SKM-1 treated with dmso at 0.1 percent for 144 hours (cell line): ENCODE data around the gene CDYL.

Experiments used
- DNase-seq: peaks from one replicate; lab custom pipeline; 2025; ENCODE audit not compliant: unreplicated experiment; lab: John Stamatoyannopoulos, UW

Gene CDYL, protein sequence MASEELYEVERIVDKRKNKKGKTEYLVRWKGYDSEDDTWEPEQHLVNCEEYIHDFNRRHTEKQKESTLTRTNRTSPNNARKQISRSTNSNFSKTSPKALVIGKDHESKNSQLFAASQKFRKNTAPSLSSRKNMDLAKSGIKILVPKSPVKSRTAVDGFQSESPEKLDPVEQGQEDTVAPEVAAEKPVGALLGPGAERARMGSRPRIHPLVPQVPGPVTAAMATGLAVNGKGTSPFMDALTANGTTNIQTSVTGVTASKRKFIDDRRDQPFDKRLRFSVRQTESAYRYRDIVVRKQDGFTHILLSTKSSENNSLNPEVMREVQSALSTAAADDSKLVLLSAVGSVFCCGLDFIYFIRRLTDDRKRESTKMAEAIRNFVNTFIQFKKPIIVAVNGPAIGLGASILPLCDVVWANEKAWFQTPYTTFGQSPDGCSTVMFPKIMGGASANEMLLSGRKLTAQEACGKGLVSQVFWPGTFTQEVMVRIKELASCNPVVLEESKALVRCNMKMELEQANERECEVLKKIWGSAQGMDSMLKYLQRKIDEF

DNA sequence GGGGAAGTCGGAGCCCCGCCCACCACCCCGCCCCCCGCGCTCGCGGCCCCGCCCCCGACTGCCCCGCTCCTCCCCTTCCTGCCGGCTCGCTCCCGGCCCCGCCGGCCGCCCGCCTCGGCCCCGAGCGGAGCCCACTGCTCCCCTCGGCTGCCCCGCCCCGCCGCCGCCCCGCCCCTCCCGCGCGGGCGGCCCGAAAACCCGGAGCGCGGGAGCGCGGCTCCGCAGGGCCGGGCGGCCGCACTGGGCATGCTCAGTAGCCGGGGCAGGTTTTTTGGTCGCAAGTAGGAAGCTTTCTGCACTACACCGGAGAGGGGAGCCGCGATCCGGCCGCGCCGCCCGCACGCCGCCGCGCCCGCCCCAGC is at the start of gene CDYL:
TSS of gene CDYL (plus strand) at position 274 of the 362 bp plus-strand sequence. CDS start 380 bp downstream, outside the sequence.
- DNase-seq = peak; percentile 80

DNA sequence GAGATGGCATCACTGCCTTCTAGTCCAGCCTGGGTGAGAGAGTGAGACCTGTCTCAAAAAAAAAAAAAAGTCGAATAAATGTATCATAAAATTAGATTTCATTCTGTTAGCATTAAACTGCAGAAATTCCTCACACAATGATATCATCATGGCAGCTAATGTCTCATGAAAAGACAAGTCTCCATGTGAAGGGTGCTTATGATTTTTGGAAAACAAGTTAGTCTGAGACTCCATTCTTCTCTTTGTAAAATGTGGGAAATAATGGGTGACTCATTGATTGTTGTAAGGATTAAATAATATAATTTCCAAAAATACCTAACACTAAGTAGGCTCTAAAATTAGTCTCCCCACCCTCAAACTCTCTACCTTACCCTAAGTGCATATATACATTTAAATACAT is 49.6 kb upstream of the CDYL start:
- no peak for DNase-seq

DNA sequence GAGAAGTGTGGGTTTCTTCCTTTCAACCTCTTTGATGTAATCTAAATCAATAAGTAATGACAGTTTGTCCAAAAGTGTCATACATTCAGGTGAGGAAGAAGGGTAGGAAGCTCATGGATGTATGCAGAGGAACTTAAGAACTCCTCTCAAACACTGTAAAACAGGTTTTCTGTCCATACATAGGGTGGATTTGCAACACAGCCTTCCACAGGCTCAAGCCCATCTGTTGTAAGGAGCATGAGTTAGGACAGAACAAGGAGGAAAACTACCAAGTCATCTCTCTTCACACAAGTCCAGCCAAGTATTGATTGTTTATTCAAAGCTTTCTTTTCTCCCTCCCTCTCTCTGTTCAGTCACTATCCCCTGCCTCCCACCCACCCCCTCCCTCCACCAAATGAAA is 49.0 kb upstream of the CDYL start:
- DNase-seq = no peak

DNA sequence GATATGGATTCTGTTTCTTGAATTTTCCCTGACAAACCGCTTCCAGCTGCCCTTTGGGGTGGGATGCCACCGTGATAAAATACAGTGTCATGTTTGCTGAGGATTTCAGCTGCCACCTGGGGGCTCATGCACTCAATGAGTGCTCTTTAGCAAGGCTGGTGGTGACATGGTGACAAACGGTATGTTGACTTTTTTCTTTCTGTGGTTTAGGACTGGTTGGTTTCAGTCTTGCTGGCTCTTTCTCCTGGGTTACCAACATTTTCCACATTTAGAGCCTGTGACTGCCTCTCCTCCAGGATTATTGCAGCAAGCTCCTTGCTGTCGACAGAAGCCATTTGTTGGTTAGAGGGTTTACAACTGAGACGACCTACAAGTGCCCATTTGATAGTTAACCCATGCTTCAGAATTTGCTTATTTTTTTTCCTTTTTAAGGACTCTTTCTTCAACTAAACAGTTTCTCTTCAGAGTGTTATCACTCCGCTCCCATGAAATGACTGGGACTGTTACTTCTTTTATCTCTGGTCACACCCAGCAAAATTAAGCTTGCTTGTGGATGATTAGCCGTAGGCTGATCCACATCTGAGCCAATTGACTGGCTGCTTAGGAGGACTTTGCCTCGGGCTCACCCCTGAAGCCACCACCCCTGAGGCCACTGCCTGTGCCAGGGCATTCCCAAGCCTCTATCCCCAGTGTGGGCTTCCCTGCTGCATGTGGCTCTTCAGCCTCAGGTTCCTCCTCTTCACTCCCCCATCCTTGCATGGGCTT is 48.4 kb upstream of the CDYL start:
- DNase-seq = no peak

DNA sequence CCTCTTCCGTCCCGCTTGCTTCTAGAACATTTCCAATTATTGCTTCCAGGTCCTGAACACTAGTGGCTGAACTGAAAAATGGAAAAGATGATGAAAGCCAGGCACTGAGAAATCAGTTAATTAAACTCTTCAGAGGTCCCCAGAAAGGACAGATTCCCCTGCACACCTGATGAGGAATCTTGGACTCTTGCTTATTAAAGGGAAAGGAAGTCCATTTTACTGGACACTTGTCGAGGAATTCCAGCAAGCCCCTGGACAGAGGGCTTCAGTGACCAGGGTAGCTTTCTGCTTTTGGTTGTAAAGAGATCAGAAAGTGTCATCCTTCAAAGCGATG is 47.8 kb upstream of the CDYL start:
- DNase-seq = no peak

DNA sequence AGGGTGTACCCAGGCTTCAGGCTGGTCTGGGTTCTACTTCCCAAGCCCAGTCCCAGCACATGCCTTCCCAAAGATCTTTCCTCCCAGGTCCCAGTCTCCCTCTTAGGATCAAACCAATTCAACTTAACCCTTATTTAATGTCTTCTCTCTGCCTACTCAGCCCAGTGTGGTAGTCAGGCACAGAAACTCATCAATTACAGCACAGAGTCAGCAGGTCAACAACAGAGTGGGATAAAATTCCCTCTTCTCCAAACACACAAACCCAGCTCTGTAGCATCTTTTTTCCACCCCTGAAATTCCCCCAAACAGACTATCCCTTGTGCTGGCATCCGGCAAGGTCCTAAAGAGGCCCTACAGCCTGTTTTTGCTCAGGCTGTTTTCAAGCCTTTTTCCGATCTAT is 47.3 kb upstream of the CDYL start:
- no peak for DNase-seq

DNA sequence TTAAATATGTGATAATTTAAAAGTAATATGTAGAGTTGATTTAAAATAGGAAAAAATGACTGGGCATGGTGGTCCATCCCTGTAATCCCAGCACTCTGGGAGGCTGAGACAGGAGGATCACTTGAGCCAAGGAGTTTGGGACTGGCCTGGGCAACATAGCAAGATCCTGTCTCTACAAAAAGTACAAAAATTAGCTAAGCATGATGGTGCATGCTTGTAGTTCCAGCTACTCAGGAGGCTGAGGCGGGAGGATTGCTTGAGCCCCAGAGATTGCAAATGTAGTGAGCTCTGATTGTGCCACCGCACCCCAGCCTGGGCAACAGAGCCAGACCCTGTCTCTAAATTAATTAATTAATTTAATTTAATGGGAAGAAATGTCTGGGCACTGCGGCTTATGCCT is 44.2 kb upstream of the CDYL start:
- DNase-seq = no peak

DNA sequence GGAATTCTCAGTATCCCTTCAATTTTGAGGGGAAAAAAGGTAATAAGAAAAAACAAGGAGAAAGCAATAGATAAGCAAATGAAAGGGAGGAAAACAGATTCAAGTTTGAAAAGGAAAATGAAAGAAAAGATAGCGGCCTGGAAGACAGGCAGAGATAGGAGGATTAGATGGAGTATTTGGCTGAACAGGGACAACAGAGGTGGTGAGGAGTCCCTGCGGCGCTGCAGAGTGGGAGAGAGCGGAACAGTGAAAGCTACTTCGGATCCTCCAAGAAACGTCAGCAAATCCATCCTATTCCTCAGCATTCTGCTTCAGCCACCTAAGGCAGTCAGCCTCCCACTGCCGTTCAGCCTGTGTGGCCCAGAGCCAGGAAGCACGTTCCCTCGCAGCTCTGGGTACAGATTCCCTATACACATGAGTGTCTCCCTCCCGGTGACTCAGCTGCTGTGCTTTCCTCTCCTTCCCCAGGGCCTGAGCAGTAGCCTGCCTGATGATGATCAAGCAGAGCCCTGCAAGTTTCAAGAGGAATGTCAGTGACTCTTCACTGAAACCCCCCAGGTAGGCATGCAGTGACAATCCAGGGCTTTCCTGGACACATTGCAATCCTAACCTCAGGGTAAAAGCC is 43.4 kb upstream of the CDYL start:
- no peak for DNase-seq

DNA sequence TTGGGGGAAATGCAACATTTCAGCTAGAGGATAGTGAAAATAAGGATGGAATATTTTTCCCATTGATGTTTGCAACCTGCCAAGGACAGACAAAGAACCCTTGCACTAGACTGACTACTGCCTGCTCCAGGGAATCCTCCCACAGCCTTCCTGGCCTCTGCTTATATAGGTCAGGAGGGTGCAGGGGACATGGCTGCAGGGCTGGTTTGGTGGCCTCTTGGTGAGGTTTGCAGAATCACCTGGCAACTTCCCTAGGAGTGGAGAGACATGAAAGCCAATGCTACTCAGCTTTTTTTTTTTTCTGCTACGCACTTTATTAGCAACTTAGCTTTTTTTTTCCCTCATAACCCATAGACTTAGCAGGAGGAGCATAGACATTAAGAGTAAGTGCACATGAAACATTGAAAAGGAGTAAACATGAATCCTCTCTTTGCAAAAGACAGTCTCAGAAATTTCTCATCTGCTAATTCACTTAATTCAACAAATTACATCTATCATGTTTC is 39.8 kb upstream of the CDYL start:
- DNase-seq = no peak

DNA sequence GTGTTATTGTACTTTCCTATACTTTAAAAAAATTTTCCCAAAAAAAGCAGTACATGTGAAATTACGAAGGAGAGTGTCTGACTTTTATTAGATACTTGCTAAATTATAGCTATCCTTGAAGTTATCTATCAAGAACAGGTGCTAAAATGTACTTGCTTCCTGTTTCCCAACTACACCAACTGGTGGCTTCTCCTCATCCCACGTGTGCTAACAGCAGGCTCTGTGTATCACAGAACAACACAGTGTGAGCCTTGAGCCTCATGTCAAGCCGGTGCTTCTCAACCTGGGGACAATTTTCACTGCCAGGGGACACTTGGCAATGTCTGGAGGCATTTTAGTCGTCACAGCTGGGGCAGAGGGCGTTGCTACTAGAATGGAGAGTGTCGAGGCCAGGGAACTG is 36.2 kb upstream of the CDYL start:
- no peak for DNase-seq

DNA sequence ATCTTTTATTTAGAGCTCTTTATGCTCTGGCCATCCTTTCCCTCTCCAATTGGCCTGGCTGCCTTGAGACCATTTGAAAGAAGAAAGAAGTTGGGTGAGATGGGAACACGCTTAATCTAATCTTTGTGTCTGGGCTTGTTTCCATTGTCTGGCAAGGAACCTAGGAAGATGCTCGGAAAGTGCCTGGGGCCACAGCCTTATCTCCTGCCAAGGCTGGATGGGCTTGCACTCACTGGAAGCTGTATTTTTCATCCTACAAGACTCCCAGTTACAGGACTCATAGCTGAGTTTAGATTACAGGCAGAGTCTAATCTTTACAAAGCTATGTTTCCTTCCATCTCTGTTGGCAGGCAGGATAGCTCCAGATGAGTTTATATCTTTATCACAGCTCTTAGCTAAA is 33.1 kb upstream of the CDYL start:
- no peak for DNase-seq

DNA sequence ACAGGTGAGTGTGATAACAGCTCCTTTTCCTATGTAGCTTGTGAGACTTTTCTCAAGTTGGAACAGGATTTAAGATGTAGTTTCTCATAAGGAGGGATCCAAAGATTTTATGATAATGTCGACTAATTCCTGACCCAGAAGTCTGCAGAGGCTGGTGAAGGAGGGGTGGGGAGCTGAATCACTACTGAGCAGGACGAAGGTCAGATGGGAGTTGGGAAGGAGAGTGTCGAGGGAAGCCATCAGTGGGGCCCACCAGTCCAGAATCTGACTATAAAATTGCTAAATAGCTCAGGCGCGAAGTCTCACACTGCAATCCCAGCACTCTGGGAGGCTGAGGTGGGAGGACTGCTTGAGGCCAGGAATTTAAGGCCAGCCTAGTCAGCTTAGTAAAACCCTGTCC is 32.3 kb upstream of the CDYL start:
- no peak for DNase-seq

DNA sequence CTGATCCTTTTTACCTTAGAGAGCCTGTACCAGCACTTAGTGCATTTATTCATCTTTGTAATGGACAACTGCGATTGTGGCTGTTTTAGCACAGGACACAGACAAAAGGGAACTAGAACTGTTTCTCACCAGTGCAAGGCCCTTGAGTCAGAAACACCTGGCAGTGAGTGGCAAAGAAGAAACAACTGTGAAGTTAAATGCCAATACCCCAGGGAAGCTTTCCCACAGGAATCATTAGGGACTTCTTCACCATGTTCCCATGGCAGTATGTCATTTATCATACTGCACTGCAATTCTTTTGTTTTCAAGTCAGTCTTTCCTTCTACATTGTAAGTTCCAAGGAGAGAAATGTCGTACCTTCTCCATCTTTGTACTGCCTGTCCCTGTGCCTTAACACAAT is 28.6 kb upstream of the CDYL start:
- no peak for DNase-seq

DNA sequence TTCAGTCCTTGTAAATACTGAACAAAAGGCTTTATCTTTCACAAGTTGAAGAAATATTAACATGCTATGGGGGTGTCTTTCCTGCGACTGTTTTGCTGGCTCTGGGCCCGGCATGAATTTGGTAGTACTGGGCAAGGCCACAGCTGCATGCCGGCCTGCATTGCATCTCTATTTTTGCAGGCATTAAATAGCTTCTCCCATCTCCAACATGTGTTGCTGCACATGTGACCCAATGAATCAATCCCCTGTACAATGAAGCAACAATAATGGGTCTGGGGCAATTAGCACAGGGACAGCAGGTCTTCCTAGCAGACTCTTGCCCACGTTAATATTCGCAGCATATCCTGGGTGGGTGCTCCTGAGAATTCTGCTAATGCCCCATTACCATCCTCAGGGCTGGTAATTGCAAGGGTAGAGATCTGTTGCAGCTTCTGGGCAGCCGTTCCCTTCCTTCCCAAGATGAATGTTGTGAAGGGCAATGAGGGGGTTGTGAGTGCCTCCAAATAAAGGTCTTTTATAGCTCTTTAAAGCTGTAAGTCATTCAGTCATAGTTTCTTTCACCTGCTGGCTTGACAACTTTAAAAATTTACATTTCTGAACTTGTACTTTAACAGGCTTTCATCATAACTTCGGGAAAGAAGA is 24.3 kb upstream of the CDYL start:
- DNase-seq = no peak

DNA sequence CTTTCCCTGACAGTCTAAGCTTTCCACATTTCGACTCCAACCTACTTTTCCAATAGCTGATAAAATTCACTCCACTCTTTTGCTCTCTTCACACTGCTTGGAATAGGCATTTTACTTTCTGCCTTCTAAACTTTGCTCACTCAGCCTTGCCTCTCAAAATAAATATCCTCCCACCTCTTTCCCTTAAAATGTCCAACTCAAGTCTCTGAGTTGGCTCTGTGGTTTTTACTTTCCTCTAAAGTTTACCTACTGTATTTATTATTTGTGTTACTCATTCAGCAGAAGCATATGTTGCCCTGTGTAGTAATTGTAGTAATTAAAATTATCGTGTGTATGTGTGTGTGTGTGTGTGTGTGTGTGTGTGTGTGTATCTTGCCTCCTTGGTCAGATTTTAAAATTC is 20.0 kb upstream of the CDYL start:
- no peak for DNase-seq

DNA sequence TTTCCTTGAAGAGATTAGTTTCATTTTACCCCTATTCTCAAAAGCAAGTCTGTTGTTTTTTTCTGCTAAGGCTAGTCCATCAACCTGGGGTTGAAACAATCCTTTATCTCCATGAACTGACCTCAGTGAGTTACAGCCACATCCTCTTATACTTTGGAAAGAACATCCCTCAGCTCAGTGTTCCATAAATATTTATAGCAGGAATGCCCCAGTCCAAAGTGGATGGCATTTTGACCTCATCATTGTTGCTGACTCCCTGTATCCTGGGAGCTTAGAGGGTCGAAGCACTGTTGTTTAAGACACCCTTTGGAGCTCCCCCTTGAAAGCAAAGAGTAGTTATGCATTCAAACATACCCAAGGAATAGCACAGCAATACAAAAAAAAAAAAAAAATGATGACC is 16.2 kb upstream of the CDYL start:
- DNase-seq = no peak

DNA sequence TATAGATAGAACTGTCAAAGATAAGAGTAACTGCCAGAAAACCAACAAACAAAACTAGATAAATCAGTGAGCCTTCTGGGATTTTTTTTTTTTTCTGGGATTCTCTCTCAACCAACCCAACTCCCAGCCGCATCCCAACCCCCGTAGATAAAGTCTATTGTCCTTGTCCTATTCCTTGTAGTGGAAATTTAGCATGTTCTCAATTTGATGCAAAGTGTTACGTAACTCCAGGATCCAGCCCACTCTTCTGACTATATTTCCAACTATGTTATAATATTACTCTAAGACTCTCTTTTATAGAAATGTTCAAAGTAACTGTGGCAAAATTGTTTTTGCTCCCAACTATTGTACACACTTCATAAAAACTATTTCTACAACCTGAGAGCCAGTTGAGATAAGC is 15.4 kb upstream of the CDYL start:
- DNase-seq = no peak

DNA sequence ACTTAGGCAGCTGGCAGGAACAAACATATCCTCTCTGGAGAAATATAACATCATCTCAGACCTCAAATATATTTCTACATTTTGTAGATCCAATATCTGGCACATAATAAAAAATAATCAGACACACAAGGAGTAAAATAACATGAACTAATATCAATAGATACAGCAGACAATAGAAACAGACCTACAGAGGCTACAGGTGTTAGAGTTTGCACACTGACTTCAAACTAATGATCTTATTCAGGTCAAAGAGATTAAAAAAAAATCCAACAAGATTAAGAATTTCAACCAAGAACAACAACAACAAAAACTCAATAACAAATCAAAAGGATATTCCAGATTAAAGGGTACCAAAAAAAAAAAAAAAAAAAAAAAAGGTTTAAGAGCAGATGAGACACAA is 13.9 kb upstream of the CDYL start:
- DNase-seq = no peak

DNA sequence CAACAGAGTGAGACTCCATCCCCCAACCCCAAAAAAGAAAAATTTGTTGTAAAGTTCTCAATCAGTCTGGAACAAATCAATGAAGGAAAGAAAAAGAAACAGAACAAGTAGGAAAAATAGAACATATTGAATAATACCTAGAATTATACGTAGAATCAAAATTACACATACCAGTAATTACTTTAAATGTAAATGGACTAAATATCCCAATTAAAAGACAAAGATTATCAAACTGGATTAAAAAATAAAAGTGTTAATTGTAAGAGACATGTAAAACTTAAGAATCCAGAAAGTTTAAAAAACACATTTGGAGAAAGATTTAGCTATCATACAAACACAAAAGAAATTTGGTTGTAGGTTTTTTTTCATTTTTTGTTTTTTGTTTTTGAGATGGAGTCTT is 12.3 kb upstream of the CDYL start:
- DNase-seq = no peak

DNA sequence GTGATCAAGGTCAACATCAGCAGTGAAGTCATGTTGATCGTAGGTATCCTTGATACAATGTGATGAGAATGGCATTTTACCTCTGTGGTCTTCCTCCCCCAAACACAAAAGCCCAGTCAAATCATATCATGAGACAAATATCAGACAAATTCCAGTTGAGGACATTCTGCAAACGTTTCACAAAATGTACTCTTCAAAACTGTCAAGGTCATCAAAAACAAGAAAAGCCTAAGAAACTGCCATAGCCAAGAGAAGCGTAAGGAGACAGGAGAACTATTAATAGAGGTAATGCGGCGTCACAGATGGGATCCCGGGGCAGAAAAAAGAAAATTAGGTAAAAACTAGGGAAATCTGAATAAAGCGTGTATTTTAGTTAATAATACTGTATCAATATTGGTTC is 7.4 kb upstream of the CDYL start:
- no peak for DNase-seq

DNA sequence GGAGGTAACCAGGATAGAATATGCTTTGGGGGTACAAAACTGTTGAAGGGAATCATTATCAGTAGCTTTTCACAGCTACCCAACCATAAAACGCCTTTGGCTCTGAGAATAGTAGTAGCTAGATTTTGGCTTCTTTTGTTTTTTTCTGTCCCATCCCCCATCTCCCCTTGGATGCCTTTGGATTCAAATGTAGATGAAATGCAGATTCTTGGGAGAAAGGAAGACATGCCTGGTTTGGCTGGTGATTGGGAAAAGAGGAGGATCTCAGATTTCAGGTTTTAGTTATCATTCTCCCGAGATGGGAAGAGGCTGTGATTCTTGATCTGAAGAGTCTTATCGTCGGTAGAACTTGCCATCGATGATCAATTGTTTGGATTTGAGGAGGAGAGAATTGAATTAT is 3.5 kb upstream of the CDYL start:
- no peak for DNase-seq
